Stimulated activated naive B cell treated with anti-CD40 and anti-IgM and Interleukin-4, amounts not matched to agents 10 μg/mL and 1 μg/mL and 100 μg/mL, for 72 hours (primary cell): ENCODE measurements around the gene ATXN1.
A peak's percentile ranks its signal among the peaks of the same experiment; 100 is the strongest.
"Not testable (repeated sequence)": the region's sequence is repeated elsewhere in the genome, so short reads cannot be mapped to it uniquely, and the experiment has no call there.

Source experiments
- ATAC-seq, 2 donors: fragments of 150-1000 bp; cut with Tn5 transposase; replicated peaks; 2 replicates each; pipeline ENCODE4 v1.10.0; 2021; ENCODE audit warnings: moderate library complexity in 1 of 2
- DNase-seq: peaks from one replicate; pipeline ENCODE4 v3.0.0; 2021
- H3K27ac Mint-ChIP-seq: one replicate; pipeline ENCODE4 v1.8.0; 2022; ENCODE audit warnings: mild to moderate bottlenecking, mixed read lengths
- H3K27me3 Mint-ChIP-seq, 2 donors: one replicate each; pipeline ENCODE4 v1.8.0; 2022; ENCODE audit warnings: mixed read lengths in 2 of 2
- H3K36me3 Mint-ChIP-seq, 2 donors: one replicate each; pipeline ENCODE4 v1.8.0; 2022; ENCODE audit warnings: mixed read lengths in 2 of 2, mild to moderate bottlenecking in 1 of 2
- H3K4me1 Mint-ChIP-seq, 2 donors: one replicate each; pipeline ENCODE4 v1.8.0; 2022; ENCODE audit warnings: mixed read lengths in 2 of 2, mild to moderate bottlenecking in 1 of 2
- H3K4me3 Mint-ChIP-seq, 2 donors: one replicate each; pipeline ENCODE4 v1.8.0; 2022; ENCODE audit warnings: mild to moderate bottlenecking in 2 of 2, mixed read lengths in 2 of 2, moderate library complexity in 1 of 2
- H3K9me3 Mint-ChIP-seq, 2 donors: one replicate each; pipeline ENCODE4 v1.8.0; 2022; ENCODE audit warnings: mixed read lengths in 2 of 2, mild to moderate bottlenecking in 1 of 2

Gene ATXN1

GRCh38 chr6:16466800-16467553, 294.3 kb downstream of the ATXN1 start:
- peaks cover 44 to 57% of the 10 kb centered on the region in 2 donors for H3K36me3 Mint-ChIP-seq
- H3K9me3 Mint-ChIP-seq: peaks cover 0 to 3% of the 10 kb centered on the region in 2 donors
- H3K4me3 Mint-ChIP-seq: no peak overlapping the region
- ATAC-seq: no peak
- DNase-seq: no peak
- peak overlapping the region; percentile 6 for H3K27ac Mint-ChIP-seq
- H3K27me3 Mint-ChIP-seq: no peaks in the 10 kb centered on the region
- peaks cover 11 to 18% of the 10 kb centered on the region in 2 donors for H3K4me1 Mint-ChIP-seq

GRCh38 chr6:16464045-16464444, 297.2 kb downstream of the ATXN1 start:
- no peaks in the 10 kb centered on the region for H3K27me3 Mint-ChIP-seq
- H3K27ac Mint-ChIP-seq: no peak overlapping the region
- no peak for ATAC-seq
- H3K4me1 Mint-ChIP-seq: no peaks in the 10 kb centered on the region
- H3K36me3 Mint-ChIP-seq: peaks cover 42 to 43% of the 10 kb centered on the region in 2 donors
- H3K4me3 Mint-ChIP-seq: no peak overlapping the region
- DNase-seq: no peak
- peaks cover 0 to 3% of the 10 kb centered on the region in 2 donors for H3K9me3 Mint-ChIP-seq

GRCh38 chr6:16463246-16463645, 298.0 kb downstream of the ATXN1 start:
- H3K36me3 Mint-ChIP-seq: peaks cover 35 to 45% of the 10 kb centered on the region in 2 donors
- not testable (repeated sequence) for DNase-seq, ATAC-seq, H3K27ac Mint-ChIP-seq, H3K27me3 Mint-ChIP-seq, H3K9me3 Mint-ChIP-seq, H3K4me1 Mint-ChIP-seq, H3K4me3 Mint-ChIP-seq

- no peak overlapping the region for H3K4me3 Mint-ChIP-seq
- H3K36me3 Mint-ChIP-seq: peaks cover 42 to 52% of the 10 kb centered on the region in 2 donors
- no peaks in the 10 kb centered on the region for H3K27me3 Mint-ChIP-seq
- DNase-seq: no peak
- no peak for ATAC-seq
- H3K9me3 Mint-ChIP-seq: peaks cover 0 to 5% of the 10 kb centered on the region in 2 donors
- no peak overlapping the region for H3K27ac Mint-ChIP-seq
- H3K4me1 Mint-ChIP-seq: no peaks in the 10 kb centered on the region
Measured at GRCh38 chr6:16461491-16461890, 299.8 kb downstream of the ATXN1 start.

- peaks cover 43 to 45% of the 10 kb centered on the region in 2 donors for H3K36me3 Mint-ChIP-seq
- H3K4me3 Mint-ChIP-seq, H3K27me3 Mint-ChIP-seq, H3K9me3 Mint-ChIP-seq, H3K4me1 Mint-ChIP-seq, H3K27ac Mint-ChIP-seq, ATAC-seq, DNase-seq: not testable (repeated sequence)
Measured at GRCh38 chr6:16459472-16459871, 301.8 kb downstream of the ATXN1 start.

GRCh38 chr6:16452348-16452747, 308.9 kb downstream of the ATXN1 start:
- H3K27me3 Mint-ChIP-seq: no peaks in the 10 kb centered on the region
- H3K36me3 Mint-ChIP-seq: peaks cover 22 to 29% of the 10 kb centered on the region in 2 donors
- peaks cover 0 to 4% of the 10 kb centered on the region in 2 donors for H3K4me1 Mint-ChIP-seq
- no peak overlapping the region for H3K27ac Mint-ChIP-seq
- ATAC-seq (no peak), DNase-seq (no peak)
- H3K4me3 Mint-ChIP-seq: no peak overlapping the region
- peaks cover 4 to 5% of the 10 kb centered on the region in 2 donors for H3K9me3 Mint-ChIP-seq

- no peak for DNase-seq
- Mint-ChIP-seq H3K4me1 (peaks cover 0 to 4% of the 10 kb centered on the region in 2 donors), H3K36me3 (peaks cover 9 to 15% of the 10 kb centered on the region in 2 donors), H3K9me3 (peaks cover 2 to 3% of the 10 kb centered on the region in 2 donors), H3K4me3 (no peak overlapping the region), H3K27ac (no peak overlapping the region), H3K27me3 (no peaks in the 10 kb centered on the region)
- ATAC-seq: no peak
Measured at GRCh38 chr6:16450821-16451220, 310.4 kb downstream of the ATXN1 start.

GRCh38 chr6:16450285-16450684, 311.0 kb downstream of the ATXN1 start:
- Mint-ChIP-seq H3K9me3 (no peaks in the 10 kb centered on the region), H3K4me3 (no peak overlapping the region), H3K27ac (no peak overlapping the region), H3K4me1 (peaks cover 0 to 4% of the 10 kb centered on the region in 2 donors), H3K36me3 (peaks cover 8 to 12% of the 10 kb centered on the region in 2 donors), H3K27me3 (no peaks in the 10 kb centered on the region)
- DNase-seq (no peak), ATAC-seq (no peak)

GRCh38 chr6:16446273-16446672, 315.0 kb downstream of the ATXN1 start:
- ATAC-seq (no peak), DNase-seq (no peak)
- Mint-ChIP-seq H3K27ac (no peak overlapping the region), H3K4me3 (no peak overlapping the region), H3K27me3 (no peaks in the 10 kb centered on the region), H3K9me3 (no peaks in the 10 kb centered on the region), H3K36me3 (peaks cover 13 to 18% of the 10 kb centered on the region in 2 donors), H3K4me1 (peaks cover 0 to 5% of the 10 kb centered on the region in 2 donors)

- H3K27me3 Mint-ChIP-seq: no peaks in the 10 kb centered on the region
- no peaks in the 10 kb centered on the region for H3K9me3 Mint-ChIP-seq
- H3K4me1 Mint-ChIP-seq: peaks cover 4 to 10% of the 10 kb centered on the region in 2 donors
- no peak for DNase-seq
- H3K4me3 Mint-ChIP-seq: no peak overlapping the region
- ATAC-seq: no peak
- H3K36me3 Mint-ChIP-seq: peaks cover 12 to 28% of the 10 kb centered on the region in 2 donors
- H3K27ac Mint-ChIP-seq: no peak overlapping the region
Measured at GRCh38 chr6:16442031-16442430, 319.2 kb downstream of the ATXN1 start.

GRCh38 chr6:16441262-16441661, 320.0 kb downstream of the ATXN1 start:
- peaks cover 18 to 36% of the 10 kb centered on the region in 2 donors for H3K36me3 Mint-ChIP-seq
- DNase-seq (no peak), ATAC-seq (no peak)
- H3K4me3 Mint-ChIP-seq: no peak overlapping the region
- no peaks in the 10 kb centered on the region for H3K9me3 Mint-ChIP-seq
- H3K4me1 Mint-ChIP-seq: peaks cover 6 to 10% of the 10 kb centered on the region in 2 donors
- peak overlapping the region; percentile 7 for H3K27ac Mint-ChIP-seq
- H3K27me3 Mint-ChIP-seq: peaks cover 0 to 6% of the 10 kb centered on the region in 2 donors

- DNase-seq (no peak), ATAC-seq (no peak)
- Mint-ChIP-seq H3K9me3 (no peaks in the 10 kb centered on the region), H3K27ac (no peak overlapping the region), H3K4me1 (peaks cover 6 to 10% of the 10 kb centered on the region in 2 donors), H3K36me3 (peaks cover 19 to 37% of the 10 kb centered on the region in 2 donors), H3K27me3 (peaks cover 0 to 6% of the 10 kb centered on the region in 2 donors), H3K4me3 (no peak overlapping the region)
Measured at GRCh38 chr6:16440636-16441212, 320.5 kb downstream of the ATXN1 start.

GRCh38 chr6:16438718-16439591, 322.3 kb downstream of the ATXN1 start:
- Mint-ChIP-seq H3K27ac (no peak overlapping the region), H3K27me3 (peaks cover 7 to 13% of the 10 kb centered on the region in 2 donors), H3K36me3 (peaks cover 29 to 47% of the 10 kb centered on the region in 2 donors), H3K4me3 (no peak overlapping the region), H3K4me1 (peaks cover 10 to 12% of the 10 kb centered on the region in 2 donors), H3K9me3 (peaks cover 0 to 3% of the 10 kb centered on the region in 2 donors)
- ATAC-seq (no peak), DNase-seq (no peak)

GRCh38 chr6:16437984-16438383, 323.3 kb downstream of the ATXN1 start:
- DNase-seq (no peak), ATAC-seq (no peak)
- Mint-ChIP-seq H3K4me3 (no peak overlapping the region), H3K36me3 (peaks cover 32 to 51% of the 10 kb centered on the region in 2 donors), H3K4me1 (peaks cover 12 to 15% of the 10 kb centered on the region in 2 donors), H3K9me3 (peaks cover 0 to 3% of the 10 kb centered on the region in 2 donors), H3K27ac (no peak overlapping the region), H3K27me3 (peaks cover 7 to 13% of the 10 kb centered on the region in 2 donors)
